Hepatocyte (in vitro differentiated cells): Measurements from ENCODE around the gene COL6A5. TPM values are rescaled to one million over a fixed set of nuclear protein-coding genes. Genes with fewer than 3 reads are reported as not detected.

Experiments used
- DNase-seq: peaks from one replicate; pipeline ENCODE4 v3.0.0-alpha.2; 2016; ENCODE audit warnings: low spot score
- H2AFZ ChIP-seq: fragments of 200-600 bp; sonication (generic); 2 replicates; pipeline ENCODE4 v1.6.0; 2016; ENCODE audit warnings: antibody characterized with exemption, mild to moderate bottlenecking
- H3K27ac ChIP-seq: fragments of 200-600 bp; sonication (generic); 2 replicates; pipeline ENCODE4 v1.5.1; 2016; ENCODE audit warnings: mild to moderate bottlenecking
- H3K27me3 ChIP-seq: fragments of 200-600 bp; sonication (generic); 2 replicates; pipeline ENCODE4 v1.6.1; 2016
- H3K36me3 ChIP-seq: fragments of 200-600 bp; sonication (generic); replicated peaks from 2 replicates; pipeline ENCODE4 v1.5.1; 2016; ENCODE audit warnings: low read depth; ENCODE audit not compliant: insufficient read depth
- H3K4me1 ChIP-seq: fragments of 200-600 bp; sonication (generic); 2 replicates; pipeline ENCODE4 v1.5.1; 2016; ENCODE audit warnings: mild to moderate bottlenecking, moderate library complexity; ENCODE audit not compliant: insufficient read depth
- H3K4me2 ChIP-seq: fragments of 200-600 bp; sonication (generic); 2 replicates; pipeline ENCODE4 v1.6.0; 2016
- H3K4me3 ChIP-seq: fragments of 200-600 bp; sonication (generic); 2 replicates; pipeline ENCODE4 v1.5.1; 2016; ENCODE audit warnings: mild to moderate bottlenecking
- H3K79me2 ChIP-seq: fragments of 200-600 bp; sonication (generic); 2 replicates; pipeline ENCODE4 v1.6.0; 2017; ENCODE audit warnings: mild to moderate bottlenecking
- H3K9me2 ChIP-seq: fragments of 200-600 bp; sonication (generic); replicated peaks from 2 replicates; pipeline ENCODE4 v1.6.0; 2017; ENCODE audit warnings: mild to moderate bottlenecking; ENCODE audit not compliant: insufficient read depth
- H3K9me3 ChIP-seq: fragments of 200-600 bp; sonication (generic); 2 replicates; pipeline ENCODE4 v1.5.1; 2016; ENCODE audit warnings: low read depth, mild to moderate bottlenecking
- H4K20me1 ChIP-seq: fragments of 200-600 bp; sonication (generic); 2 replicates; pipeline ENCODE4 v1.6.0; 2016; ENCODE audit warnings: mild to moderate bottlenecking; ENCODE audit not compliant: insufficient read depth, poor library complexity, severe bottlenecking
- CTCF ChIP-seq: fragments of 200-600 bp; sonication (generic); IDR thresholded peaks from 2 replicates; pipeline ENCODE4 v1.5.1; 2016; ENCODE audit warnings: antibody characterized with exemption, mild to moderate bottlenecking; ENCODE audit not compliant: poor library complexity
- EZH2 ChIP-seq: fragments of 200-600 bp; sonication (generic); IDR thresholded peaks from 2 replicates; pipeline ENCODE4 v1.6.1; 2016; ENCODE audit warnings: antibody characterized with exemption, mild to moderate bottlenecking, borderline replicate concordance
- EZH2phosphoT487 ChIP-seq: fragments of 200-600 bp; sonication (generic); IDR thresholded peaks from one replicate; pipeline ENCODE4 v1.6.1; 2018; ENCODE audit warnings: antibody characterized with exemption, mild to moderate bottlenecking, low read depth, moderate library complexity; ENCODE audit not compliant: unreplicated experiment, severe bottlenecking
- WGBS: methylation state at CpG from one replicate; pipeline ENCODE4 v1.1.6; 2016; ENCODE audit warnings: low lambda C conversion rate; ENCODE audit errors: missing lambda C conversion rate; 5-methylcytosine and 5-hydroxymethylcytosine counted together
- polyA plus RNA-seq: library from polyadenylated mRNA; unstranded; fragments of >200 nt; fragmentation: Nextera tagmentation; extraction: Ambion mirVana; gene quantifications from 2 replicates; pipeline ENCODE4 v1.2.1, GENCODE V29; 2016
- total RNA-seq: library from RNA; depleted of rRNA; stranded (reverse); fragments of >200 nt; gene quantifications from 2 replicates; pipeline ENCODE4 v1.2.3, GENCODE V29; 2014

COL6A5 gene
- total and polyA plus RNA-seq, 2 experiments from 2014 or later: 0.11 to 1.1 TPM

- TF ChIP-seq CTCF (no peak), EZH2phosphoT487 (no peak), EZH2 (no peak)
- 72% methylated on average over 1 of the region's 1 CpG for WGBS
- Histone ChIP-seq H3K27ac (no peak overlapping the region), H3K27me3 (peaks cover 28% of the 10 kb centered on the region), H3K9me3 (no peaks in the 10 kb centered on the region), H3K36me3 (no peaks in the 10 kb centered on the region), H4K20me1 (no peaks in the 10 kb centered on the region), H3K4me3 (no peak overlapping the region), H3K79me2 (no peaks in the 10 kb centered on the region), H3K4me1 (no peaks in the 10 kb centered on the region), H2AFZ (no peak overlapping the region), H3K9me2 (no peaks in the 10 kb centered on the region), H3K4me2 (no peak overlapping the region)
- DNase-seq: no peak
These were observed 4.7 kb upstream of the COL6A5 start for GRCh38 chr3:130340766-130341165.

GRCh38 chr3:130341388-130341787 lies 4.1 kb upstream of the COL6A5 start:
- Histone ChIP-seq H3K36me3 (no peaks in the 10 kb centered on the region), H3K9me3 (no peaks in the 10 kb centered on the region), H3K27me3 (peaks cover 34% of the 10 kb centered on the region), H3K4me2 (no peak overlapping the region), H3K4me1 (no peaks in the 10 kb centered on the region), H4K20me1 (no peaks in the 10 kb centered on the region), H2AFZ (no peak overlapping the region), H3K79me2 (no peaks in the 10 kb centered on the region), H3K9me2 (no peaks in the 10 kb centered on the region), H3K27ac (no peak overlapping the region), H3K4me3 (no peak overlapping the region)
- DNase-seq: no peak
- no peak for TF ChIP-seq EZH2
- no peak for TF ChIP-seq EZH2phosphoT487
- TF ChIP-seq CTCF: no peak

GRCh38 chr3:130341882-130342281 lies 3.6 kb upstream of the COL6A5 start:
- H3K27ac ChIP-seq: no peak overlapping the region
- no peak overlapping the region for H3K4me2 ChIP-seq
- no peak for TF ChIP-seq EZH2phosphoT487
- TF ChIP-seq CTCF: no peak
- no peak for TF ChIP-seq EZH2
- H3K79me2 ChIP-seq: no peaks in the 10 kb centered on the region
- H3K36me3 ChIP-seq: no peaks in the 10 kb centered on the region
- H3K27me3 ChIP-seq: peaks cover 39% of the 10 kb centered on the region
- no peaks in the 10 kb centered on the region for H4K20me1 ChIP-seq
- H3K9me3 ChIP-seq: no peaks in the 10 kb centered on the region
- WGBS: 90% methylated on average over 4 of the region's 4 CpGs
- DNase-seq: no peak
- H3K4me3 ChIP-seq: no peak overlapping the region
- no peaks in the 10 kb centered on the region for H3K4me1 ChIP-seq
- H2AFZ ChIP-seq: no peak overlapping the region
- H3K9me2 ChIP-seq: no peaks in the 10 kb centered on the region
